ENCODE results near the gene PPP3CA. TPM values are rescaled to one million over a fixed set of nuclear protein-coding genes. Genes with fewer than 3 reads are reported as not detected.

The PPP3CA gene
- polyA plus RNA-seq, 1 donor (not counting 4 experiments of a cell fraction or from before 2014, with no cell fraction given) = 43.3 TPM

DNA sequence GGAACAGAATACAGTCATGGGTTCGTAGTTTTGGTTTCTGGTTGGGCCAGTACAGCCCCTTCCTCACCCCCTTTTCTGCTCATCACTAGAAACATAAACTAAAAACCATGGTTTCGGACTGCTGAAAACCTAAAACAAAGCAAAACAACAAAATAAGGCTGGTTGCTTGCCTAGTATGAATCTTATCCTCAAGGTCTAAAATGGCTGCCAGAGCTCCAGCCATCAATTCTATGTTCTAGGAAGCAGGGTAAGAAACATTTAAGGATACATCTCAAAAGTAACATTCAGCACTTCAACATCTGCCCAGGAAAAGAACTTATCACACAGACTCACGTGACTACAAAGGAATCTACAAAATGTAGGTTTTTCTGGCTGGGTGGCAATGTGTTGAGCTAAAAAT is 31.5 kb downstream of the PPP3CA start:
- H3K9me1 ChIP-seq (ENCODE audit: control insufficient read depth, extremely low read depth, insufficient read depth, low read length) = no peaks in the 10 kb centered on the region
- no peak for DNase-seq (ENCODE audit: low read depth, low spot score)
- TF ChIP-seq, protein P1, sequence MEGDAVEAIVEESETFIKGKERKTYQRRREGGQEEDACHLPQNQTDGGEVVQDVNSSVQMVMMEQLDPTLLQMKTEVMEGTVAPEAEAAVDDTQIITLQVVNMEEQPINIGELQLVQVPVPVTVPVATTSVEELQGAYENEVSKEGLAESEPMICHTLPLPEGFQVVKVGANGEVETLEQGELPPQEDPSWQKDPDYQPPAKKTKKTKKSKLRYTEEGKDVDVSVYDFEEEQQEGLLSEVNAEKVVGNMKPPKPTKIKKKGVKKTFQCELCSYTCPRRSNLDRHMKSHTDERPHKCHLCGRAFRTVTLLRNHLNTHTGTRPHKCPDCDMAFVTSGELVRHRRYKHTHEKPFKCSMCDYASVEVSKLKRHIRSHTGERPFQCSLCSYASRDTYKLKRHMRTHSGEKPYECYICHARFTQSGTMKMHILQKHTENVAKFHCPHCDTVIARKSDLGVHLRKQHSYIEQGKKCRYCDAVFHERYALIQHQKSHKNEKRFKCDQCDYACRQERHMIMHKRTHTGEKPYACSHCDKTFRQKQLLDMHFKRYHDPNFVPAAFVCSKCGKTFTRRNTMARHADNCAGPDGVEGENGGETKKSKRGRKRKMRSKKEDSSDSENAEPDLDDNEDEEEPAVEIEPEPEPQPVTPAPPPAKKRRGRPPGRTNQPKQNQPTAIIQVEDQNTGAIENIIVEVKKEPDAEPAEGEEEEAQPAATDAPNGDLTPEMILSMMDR (optimal IDR thresholded peaks at IDR 0.05 in 1 of 3, IDR thresholded peaks at IDR 0.05 in 1 of 3, conservative IDR thresholded peaks at IDR 0.05 in 1 of 3; ENCODE audit: extremely low read depth in 1 of 3, insufficient read depth in 2 of 3, low read length in 3 of 3) = no peak
- H3K9me3 ChIP-seq (ENCODE audit: control insufficient read depth, low read depth, low read length) = no peaks in the 10 kb centered on the region
- H4K20me1 ChIP-seq (ENCODE audit: control insufficient read depth, extremely low read depth, insufficient read depth, low read length) = no peaks in the 10 kb centered on the region
- no peaks in the 10 kb centered on the region for H3K36me3 ChIP-seq (ENCODE audit: control insufficient read depth in 2 of 2, extremely low read depth in 1 of 2, insufficient read depth in 2 of 2, low read length in 2 of 2)
- H3K4me1 ChIP-seq (ENCODE audit: control insufficient read depth, extremely low read depth, insufficient read depth, low read length) = no peaks in the 10 kb centered on the region
- no peaks in the 10 kb centered on the region for H3K27me3 ChIP-seq (ENCODE audit: control insufficient read depth, extremely low read depth, insufficient read depth, low read length)
- no peak overlapping the region for H3K9ac ChIP-seq (ENCODE audit: control insufficient read depth, extremely low read depth, insufficient read depth, low read length)
- FAIRE-seq = no peak
- H2AFZ ChIP-seq (ENCODE audit: control insufficient read depth, low read length) = no peak overlapping the region
- no peak overlapping the region for H3K4me3 ChIP-seq (ENCODE audit: control insufficient read depth in 2 of 3, extremely low read depth in 1 of 3, insufficient read depth in 2 of 3, low read depth in 1 of 3, low read length in 3 of 3)
- no peak overlapping the region for H3K27ac ChIP-seq (ENCODE audit: control insufficient read depth, insufficient read depth, low read length)
- H3K79me2 ChIP-seq (ENCODE audit: control insufficient read depth, insufficient read depth, low read length) = peaks cover 81% of the 10 kb centered on the region
- dilution Hi-C loops (cut with MboI; ENCODE audit: extremely low pct_ligation_motif_present, low sequenced_read_pairs) = no loop called here
- H3K4me2 ChIP-seq (ENCODE audit: control insufficient read depth, extremely low read depth, insufficient read depth, low read depth, low read length) = no peak overlapping the region

DNA sequence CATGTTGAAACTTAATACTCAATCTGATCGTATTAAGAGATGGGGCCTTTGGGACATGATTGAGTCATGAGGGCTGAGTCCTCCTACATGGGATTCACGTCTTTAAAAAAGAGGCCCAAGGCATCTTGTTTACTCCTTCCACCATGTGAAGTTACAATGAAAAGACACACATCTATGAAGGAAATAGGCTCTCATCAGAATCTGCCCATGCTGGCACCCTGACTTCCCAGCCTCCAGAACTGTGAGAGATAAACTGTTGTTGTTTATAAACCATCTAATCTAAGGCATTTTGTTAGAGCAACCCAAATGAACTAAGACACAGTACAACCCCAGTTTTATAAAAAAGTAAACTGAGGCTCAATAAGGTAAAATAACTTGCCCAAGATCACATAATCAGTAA is 32.3 kb downstream of the PPP3CA start:
- no peak for FAIRE-seq
- Histone ChIP-seq H3K9me3 (ENCODE audit: control insufficient read depth, low read depth, low read length) (no peaks in the 10 kb centered on the region), H3K4me3 (ENCODE audit: control insufficient read depth in 2 of 3, extremely low read depth in 1 of 3, insufficient read depth in 2 of 3, low read depth in 1 of 3, low read length in 3 of 3) (no peak overlapping the region), H3K27me3 (ENCODE audit: control insufficient read depth, extremely low read depth, insufficient read depth, low read length) (no peaks in the 10 kb centered on the region), H4K20me1 (ENCODE audit: control insufficient read depth, extremely low read depth, insufficient read depth, low read length) (no peaks in the 10 kb centered on the region), H2AFZ (ENCODE audit: control insufficient read depth, low read length) (no peak overlapping the region), H3K4me1 (ENCODE audit: control insufficient read depth, extremely low read depth, insufficient read depth, low read length) (no peaks in the 10 kb centered on the region), H3K9ac (ENCODE audit: control insufficient read depth, extremely low read depth, insufficient read depth, low read length) (no peak overlapping the region), H3K36me3 (ENCODE audit: control insufficient read depth in 2 of 2, extremely low read depth in 1 of 2, insufficient read depth in 2 of 2, low read length in 2 of 2) (no peaks in the 10 kb centered on the region), H3K4me2 (ENCODE audit: control insufficient read depth, extremely low read depth, insufficient read depth, low read depth, low read length) (no peak overlapping the region), H3K79me2 (ENCODE audit: control insufficient read depth, insufficient read depth, low read length) (peaks cover 79% of the 10 kb centered on the region), H3K9me1 (ENCODE audit: control insufficient read depth, extremely low read depth, insufficient read depth, low read length) (no peaks in the 10 kb centered on the region), H3K27ac (ENCODE audit: control insufficient read depth, insufficient read depth, low read length) (no peak overlapping the region)
- dilution Hi-C loops (cut with MboI; ENCODE audit: extremely low pct_ligation_motif_present, low sequenced_read_pairs) = no loop called here
- DNase-seq (ENCODE audit: low read depth, low spot score) = no peak
- no peak for TF ChIP-seq EZH2 (IDR thresholded peaks at IDR 0.05; ENCODE audit: low read length)
- TF ChIP-seq, protein P1 (optimal IDR thresholded peaks at IDR 0.05 in 1 of 3, IDR thresholded peaks at IDR 0.05 in 1 of 3, conservative IDR thresholded peaks at IDR 0.05 in 1 of 3; ENCODE audit: extremely low read depth in 1 of 3, insufficient read depth in 2 of 3, low read length in 3 of 3) = no peak
